ENCODE data around the gene SPPL3.
"Not testable (repeated sequence)": the region's sequence is repeated elsewhere in the genome, so short reads cannot be mapped to it uniquely, and the experiment has no call there.

The SPPL3 gene

GRCh38 chr12:120814203-120814902 lies 89.8 kb downstream of the SPPL3 start:
- in situ Hi-C loops (cut with HindIII; ENCODE audit: low pct_unique_long_range_greater_than_20kb, low sequenced_read_pairs) = no loop called here
- no peak for TF ChIP-seq JUND (IDR thresholded peaks at IDR 0.05; ENCODE audit: low read depth)
- DNase-seq (ENCODE audit: low read depth in 1 of 2, low spot score in 1 of 2) = no peak

GRCh38 chr12:120813588-120814153 lies 90.5 kb downstream of the SPPL3 start:
- in situ Hi-C loops (cut with HindIII; ENCODE audit: low pct_unique_long_range_greater_than_20kb, low sequenced_read_pairs) = no loop called here
- TF ChIP-seq JUND (IDR thresholded peaks at IDR 0.05; ENCODE audit: low read depth) = no peak

GRCh38 chr12:120810021-120810420 lies 94.1 kb downstream of the SPPL3 start:
- in situ Hi-C loops (cut with HindIII; ENCODE audit: low pct_unique_long_range_greater_than_20kb, low sequenced_read_pairs) = no loop called here
- TF ChIP-seq JUND (IDR thresholded peaks at IDR 0.05; ENCODE audit: low read depth) = no peak
- DNase-seq (ENCODE audit: low read depth in 1 of 2, low spot score in 1 of 2) = no peak

More at GRCh38 chr12:120813588-120814153, 90.5 kb downstream of the SPPL3 start:
- DNase-seq (ENCODE audit: low read depth in 1 of 2, low spot score in 1 of 2) = no peak

GRCh38 chr12:120804428-120804827 lies 99.7 kb downstream of the SPPL3 start:
- DNase-seq (ENCODE audit: low read depth in 1 of 2, low spot score in 1 of 2) = no peak
- in situ Hi-C loops (cut with HindIII; ENCODE audit: low pct_unique_long_range_greater_than_20kb, low sequenced_read_pairs) = no loop called here
- TF ChIP-seq JUND (IDR thresholded peaks at IDR 0.05; ENCODE audit: low read depth) = no peak

GRCh38 chr12:120801146-120801545 lies 103.0 kb downstream of the SPPL3 start:
- in situ Hi-C loops (cut with HindIII; ENCODE audit: low pct_unique_long_range_greater_than_20kb, low sequenced_read_pairs) = no loop called here
- TF ChIP-seq JUND (IDR thresholded peaks at IDR 0.05; ENCODE audit: low read depth) = no peak
- peak in 1 of 2 experiments; percentile 78 for DNase-seq (ENCODE audit: low read depth in 1 of 2, low spot score in 1 of 2)

GRCh38 chr12:120800665-120801064 lies 103.5 kb downstream of the SPPL3 start:
- in situ Hi-C loops (cut with HindIII; ENCODE audit: low pct_unique_long_range_greater_than_20kb, low sequenced_read_pairs) = no loop called here
- DNase-seq (ENCODE audit: low read depth in 1 of 2, low spot score in 1 of 2) = no peak
- TF ChIP-seq JUND (IDR thresholded peaks at IDR 0.05; ENCODE audit: low read depth) = no peak

- DNase-seq (ENCODE audit: low read depth in 1 of 2, low spot score in 1 of 2) = peak in 1 of 2 experiments; percentile 27
- no peak for TF ChIP-seq JUND (IDR thresholded peaks at IDR 0.05; ENCODE audit: low read depth)
- in situ Hi-C loops (cut with HindIII; ENCODE audit: low pct_unique_long_range_greater_than_20kb, low sequenced_read_pairs) = no loop called here
Measured at GRCh38 chr12:120799243-120800045, 104.7 kb downstream of the SPPL3 start.

GRCh38 chr12:120798696-120799095 lies 105.5 kb downstream of the SPPL3 start:
- TF ChIP-seq JUND (IDR thresholded peaks at IDR 0.05; ENCODE audit: low read depth) = no peak
- DNase-seq (ENCODE audit: low read depth in 1 of 2, low spot score in 1 of 2) = no peak
- in situ Hi-C loops (cut with HindIII; ENCODE audit: low pct_unique_long_range_greater_than_20kb, low sequenced_read_pairs) = no loop called here

GRCh38 chr12:120797677-120798642 lies 106.2 kb downstream of the SPPL3 start:
- in situ Hi-C loops (cut with HindIII; ENCODE audit: low pct_unique_long_range_greater_than_20kb, low sequenced_read_pairs) = no loop called here
- DNase-seq (ENCODE audit: low read depth in 1 of 2, low spot score in 1 of 2) = no peak
- TF ChIP-seq JUND (IDR thresholded peaks at IDR 0.05; ENCODE audit: low read depth) = no peak

- in situ Hi-C loops (cut with HindIII; ENCODE audit: low pct_unique_long_range_greater_than_20kb, low sequenced_read_pairs) = no loop called here
- no peak for DNase-seq (ENCODE audit: low read depth in 1 of 2, low spot score in 1 of 2)
Measured at GRCh38 chr12:120795441-120796178, 108.5 kb downstream of the SPPL3 start.

GRCh38 chr12:120793357-120793756 lies 110.8 kb downstream of the SPPL3 start:
- in situ Hi-C loops (cut with HindIII; ENCODE audit: low pct_unique_long_range_greater_than_20kb, low sequenced_read_pairs) = no loop called here
- DNase-seq (ENCODE audit: low read depth in 1 of 2, low spot score in 1 of 2) = no peak
- no peak for TF ChIP-seq JUND (IDR thresholded peaks at IDR 0.05; ENCODE audit: low read depth)

More at GRCh38 chr12:120795441-120796178, 108.5 kb downstream of the SPPL3 start:
- no peak for TF ChIP-seq JUND (IDR thresholded peaks at IDR 0.05; ENCODE audit: low read depth)

GRCh38 chr12:120792456-120792855 lies 111.7 kb downstream of the SPPL3 start:
- DNase-seq (ENCODE audit: low read depth in 1 of 2, low spot score in 1 of 2); in situ Hi-C loops (cut with HindIII; ENCODE audit: low pct_unique_long_range_greater_than_20kb, low sequenced_read_pairs): not testable (repeated sequence)
